ENCODE data around the gene ZNF491. TPM values are rescaled to one million over a fixed set of nuclear protein-coding genes. Genes with fewer than 3 reads are reported as not detected.
"Not testable (repeated sequence)": the region's sequence is repeated elsewhere in the genome, so short reads cannot be mapped to it uniquely, and the experiment has no call there.

Gene ZNF491
- total RNA-seq, 1 donor from 2014 or later, result 12.9 TPM

- no peak for DNase-seq
Measured at GRCh38 chr19:11806354-11807098, 8.2 kb downstream of the ZNF491 start.

DNA sequence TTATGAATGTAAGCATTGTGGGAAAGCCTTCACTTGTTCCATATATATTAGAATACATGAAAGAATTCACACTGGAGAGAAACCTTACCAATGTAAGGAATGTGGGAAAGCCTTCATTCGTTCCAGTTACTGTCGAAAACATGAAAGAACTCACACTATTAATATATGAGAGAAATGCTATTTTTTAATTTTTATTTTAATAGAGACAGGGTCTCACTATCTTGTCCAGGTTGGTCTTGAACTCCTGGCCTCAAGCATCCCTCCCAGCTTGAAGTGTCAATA lies 8.7 kb downstream of the ZNF491 start:
- no peak for DNase-seq

DNA sequence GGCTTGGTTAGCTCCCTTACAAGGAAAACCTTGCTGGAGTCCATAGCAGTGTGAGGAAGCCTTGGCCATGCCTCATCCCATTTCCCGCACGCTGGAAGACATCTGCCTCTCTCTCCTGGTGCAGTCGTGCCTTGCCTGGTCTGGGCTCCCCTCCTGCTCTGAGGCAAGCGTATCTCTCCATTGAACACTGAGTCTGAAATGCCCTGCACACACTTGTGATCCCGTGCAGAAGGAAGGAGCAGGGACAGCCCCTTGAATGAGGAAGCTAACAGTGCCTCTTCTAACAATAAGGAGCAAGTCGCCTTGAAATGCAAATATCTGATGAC lies 15.3 kb downstream of the ZNF491 start:
- no peak for DNase-seq

DNA sequence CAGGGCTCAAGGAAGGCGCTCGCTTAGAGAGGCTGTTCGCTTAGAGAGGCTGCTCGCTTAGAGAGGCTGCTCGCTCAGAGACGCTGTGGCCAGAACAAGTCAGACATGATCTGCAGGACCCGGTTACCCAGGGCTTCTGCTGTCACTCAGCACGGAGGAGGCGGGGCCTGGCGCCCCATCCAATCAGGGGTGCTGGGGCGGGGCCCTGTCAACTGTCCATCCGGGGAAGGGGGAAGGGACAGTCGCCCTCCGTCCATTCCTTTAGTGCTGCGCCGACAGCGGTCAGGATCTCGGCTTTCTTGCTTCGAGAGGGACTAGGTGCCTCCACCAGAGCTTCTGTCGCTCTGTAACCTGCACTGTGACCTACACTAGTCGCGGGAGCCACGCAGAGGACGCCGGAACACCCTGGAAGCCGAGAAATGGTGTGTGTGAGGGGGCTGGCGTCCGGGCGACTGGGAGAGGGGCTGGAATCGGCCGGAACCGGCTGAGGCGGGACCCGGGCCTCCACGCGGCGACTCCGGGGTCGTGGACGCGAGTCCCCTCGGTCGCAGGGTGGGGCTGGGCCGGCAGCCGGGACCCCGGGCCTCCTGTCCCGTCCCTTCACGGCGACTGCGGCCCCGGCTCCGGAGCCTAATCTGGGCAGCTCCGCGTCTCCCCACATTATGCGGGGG lies 15.8 kb downstream of the ZNF491 start, which contains the start of gene ZNF440:
Gene ZNF440 (plus strand): TSS at position 245 of the 671 bp plus-strand sequence. CDS start 175 bp downstream, at position 420.
- DNase-seq, result peak; percentile 98

DNA sequence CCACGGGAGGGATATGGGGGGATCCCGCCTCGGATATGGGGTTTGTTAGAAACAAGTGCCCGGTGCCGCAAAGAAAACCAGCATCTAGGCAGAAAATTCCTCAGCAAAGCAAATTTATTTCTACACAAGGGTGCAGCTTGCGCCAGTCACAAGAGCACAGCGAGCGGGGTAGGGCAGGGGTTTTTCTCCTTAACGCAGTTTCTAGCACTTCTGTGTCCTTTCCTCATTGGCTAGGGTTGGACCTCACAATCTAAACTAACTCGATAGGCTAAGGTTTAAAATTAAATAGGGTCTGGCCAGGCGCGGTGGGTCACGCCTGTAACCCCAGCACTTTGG lies 16.3 kb downstream of the ZNF491 start:
- DNase-seq, result no peak

GRCh38 chr19:11821474-11822109 lies 23.3 kb downstream of the ZNF491 start:
- no peak for DNase-seq

DNA sequence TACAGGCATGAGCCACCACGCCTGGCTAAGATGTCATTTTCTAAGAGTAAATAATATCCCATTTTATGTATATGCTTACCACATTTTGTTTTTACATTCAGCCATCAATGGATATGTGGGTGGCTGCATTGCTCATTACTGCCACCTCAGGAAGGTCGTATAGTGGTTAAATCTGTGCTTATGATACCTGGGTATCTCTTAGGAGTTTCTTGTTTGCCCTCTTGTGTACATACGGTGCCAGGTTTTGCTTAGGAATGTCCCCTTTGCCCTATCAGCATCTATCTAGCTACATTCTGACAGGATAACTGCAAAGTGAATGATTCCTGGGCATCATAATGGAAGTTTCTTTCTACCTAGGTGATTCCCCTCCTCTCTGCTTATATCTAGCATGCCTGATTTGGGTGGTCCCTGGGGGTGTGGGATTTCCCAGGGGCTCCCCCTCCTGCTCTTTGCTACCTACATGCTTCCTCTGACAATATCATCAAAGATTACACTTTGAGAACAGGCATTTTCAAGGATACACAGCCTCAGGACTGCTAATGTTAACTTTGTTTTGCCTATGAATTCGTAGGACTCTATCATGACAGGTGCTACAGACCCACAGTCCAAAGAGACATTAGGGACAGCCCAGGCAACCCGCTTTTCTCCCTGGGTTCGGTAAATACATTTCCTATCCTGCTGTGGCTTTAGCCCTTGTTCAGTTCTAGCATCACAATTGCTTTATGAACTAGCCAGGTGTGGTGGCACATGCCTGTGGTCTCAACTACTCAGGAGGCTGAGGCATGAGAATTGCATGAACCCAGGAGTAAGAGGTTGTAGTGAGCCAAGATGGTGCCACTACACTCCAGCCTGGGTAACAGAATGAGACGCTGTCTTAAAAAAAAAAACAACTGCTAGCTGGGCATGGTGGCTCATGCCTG lies 30.9 kb downstream of the ZNF491 start:
- not testable (repeated sequence) for DNase-seq

DNA sequence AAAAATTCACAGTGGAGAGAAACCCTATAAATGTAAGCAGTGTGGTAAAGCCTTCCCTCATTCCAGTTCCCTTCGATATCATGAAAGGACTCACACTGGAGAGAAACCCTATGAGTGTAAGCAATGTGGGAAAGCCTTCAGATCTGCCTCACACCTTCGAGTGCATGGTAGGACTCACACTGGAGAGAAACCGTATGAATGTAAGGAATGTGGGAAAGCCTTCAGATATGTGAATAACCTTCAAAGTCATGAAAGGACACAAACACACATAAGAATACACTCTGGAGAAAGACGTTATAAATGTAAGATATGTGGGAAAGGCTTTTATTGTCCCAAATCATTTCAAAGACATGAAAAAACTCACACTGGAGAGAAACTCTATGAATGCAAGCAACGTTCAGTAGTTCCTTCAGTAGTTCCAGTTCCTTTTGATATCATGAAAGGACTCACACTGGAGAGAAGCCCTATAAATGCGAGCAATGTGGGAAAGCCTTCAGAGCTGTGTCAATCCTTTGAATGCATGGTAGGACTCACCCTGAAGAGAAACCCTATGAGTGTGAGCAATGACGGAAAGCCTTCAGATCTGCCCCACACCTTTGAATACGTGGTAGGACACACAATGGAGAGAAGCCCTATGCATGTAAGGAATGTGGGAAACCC lies 34.1 kb downstream of the ZNF491 start:
- DNase-seq, result no peak

GRCh38 chr19:11833541-11833940 lies 35.2 kb downstream of the ZNF491 start:
- DNase-seq, result no peak

DNA sequence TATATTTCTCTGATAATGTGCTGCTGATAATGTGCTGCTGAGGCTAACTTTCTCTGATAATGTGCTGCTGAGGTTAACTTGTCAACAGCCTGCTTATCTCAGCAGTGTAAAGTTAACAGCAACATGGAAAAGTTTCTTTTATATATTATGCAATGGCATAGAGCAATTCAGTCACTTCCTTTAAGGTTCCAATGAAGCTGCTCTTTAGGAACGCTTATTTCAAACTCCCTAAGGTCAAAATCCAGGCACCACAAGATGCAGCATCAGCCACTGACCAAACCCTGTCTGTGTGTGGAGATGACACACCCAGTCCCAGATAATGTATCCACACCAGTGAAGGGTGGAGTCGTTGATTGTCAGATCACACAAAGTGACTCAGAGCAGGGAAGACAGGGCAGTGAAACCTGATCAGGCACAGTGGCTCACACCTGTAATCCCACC lies 37.3 kb downstream of the ZNF491 start:
- not testable (repeated sequence) for DNase-seq

DNA sequence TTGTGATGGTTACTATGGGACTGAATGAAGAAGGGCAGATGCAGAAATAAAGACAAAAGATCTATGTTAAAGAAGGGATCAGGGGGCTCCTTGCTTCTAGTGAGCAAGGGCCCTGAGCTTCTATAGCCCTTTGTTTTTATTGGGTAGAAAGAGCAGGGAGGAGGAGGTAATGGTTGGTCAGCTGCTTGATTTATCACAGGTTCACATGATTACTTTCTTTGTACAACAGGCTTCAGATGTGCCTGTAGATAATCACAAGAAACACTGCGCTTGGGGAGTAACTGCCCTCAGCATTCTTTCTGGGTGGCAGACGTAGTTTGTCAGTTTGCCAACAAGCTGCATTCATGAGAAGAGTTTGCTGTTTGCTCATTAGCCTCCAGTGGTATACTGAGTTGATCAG lies 45.4 kb downstream of the ZNF491 start:
- no peak for DNase-seq

DNA sequence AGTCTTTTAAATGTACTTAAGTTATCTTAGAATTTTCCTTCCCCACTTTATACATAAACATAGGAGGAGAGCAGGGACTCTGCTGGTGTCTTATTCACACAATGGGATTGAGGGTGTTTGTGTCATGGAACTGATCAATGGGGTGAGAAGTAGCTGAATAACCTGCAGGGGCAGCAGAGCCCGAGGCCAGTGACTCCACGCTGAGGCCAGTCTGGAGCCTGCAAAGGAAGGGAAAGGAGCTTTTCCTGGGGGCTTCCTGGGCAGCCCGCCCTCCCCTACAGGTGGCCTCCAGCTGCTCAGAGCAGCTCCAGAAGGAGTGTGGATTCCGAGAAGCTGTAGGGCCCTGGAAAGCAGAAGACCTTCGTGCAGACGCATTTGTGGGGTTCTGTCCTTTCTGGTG lies 49.3 kb downstream of the ZNF491 start:
- not testable (repeated sequence) for DNase-seq

GRCh38 chr19:11848200-11848593 lies 49.9 kb downstream of the ZNF491 start:
- no peak for DNase-seq

DNA sequence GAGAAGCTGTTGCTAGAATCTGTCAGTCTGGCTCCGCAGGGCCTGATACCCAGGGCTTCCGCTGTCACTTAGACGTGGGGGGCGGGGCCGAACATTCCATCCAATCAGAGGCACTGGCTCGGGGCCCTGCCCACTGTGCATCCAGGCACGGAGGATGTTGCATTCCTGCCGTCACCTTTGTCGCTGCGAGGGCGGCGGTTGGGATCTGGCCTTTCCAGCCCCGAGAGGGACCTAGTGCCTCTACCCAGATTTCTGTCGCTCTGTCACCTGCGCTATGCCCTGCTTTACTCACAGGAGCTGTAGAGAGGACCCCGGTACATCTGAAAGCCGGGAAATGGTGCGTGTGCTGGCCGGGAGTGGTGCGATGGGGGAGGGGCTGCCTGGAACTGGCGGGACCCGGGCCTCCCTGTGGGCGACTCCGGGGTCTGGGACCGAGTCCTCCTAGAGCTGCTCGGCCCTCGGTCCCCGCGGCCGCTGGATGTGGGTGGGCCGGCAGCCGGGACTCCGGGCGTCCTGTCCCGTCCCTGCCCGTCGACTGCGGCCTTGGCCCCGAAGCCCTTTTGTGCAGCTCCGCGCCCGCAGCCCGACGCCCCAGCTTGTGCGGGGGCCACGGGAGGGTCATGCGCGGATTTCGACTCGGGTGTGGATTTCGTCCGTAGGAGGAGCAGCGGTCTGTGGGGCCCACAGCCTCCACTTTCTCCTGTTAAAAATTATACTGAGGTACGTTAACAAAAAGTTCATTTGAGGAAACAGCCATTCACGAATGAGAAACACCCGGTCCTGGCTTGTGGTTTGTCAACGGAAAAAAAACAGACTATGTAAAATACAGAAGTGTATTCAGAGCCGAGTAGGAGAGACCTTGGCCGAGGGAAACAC lies 50.5 kb downstream of the ZNF491 start, which contains the start of gene ZNF439:
Gene ZNF439 (plus strand): TSS at position 133 of the 876 bp plus-strand sequence. CDS start 142 bp downstream, at position 275.
- peak; percentile 88 for DNase-seq

- DNase-seq, result not testable (repeated sequence)
Measured at GRCh38 chr19:11850289-11850688, 52.0 kb downstream of the ZNF491 start.

DNA sequence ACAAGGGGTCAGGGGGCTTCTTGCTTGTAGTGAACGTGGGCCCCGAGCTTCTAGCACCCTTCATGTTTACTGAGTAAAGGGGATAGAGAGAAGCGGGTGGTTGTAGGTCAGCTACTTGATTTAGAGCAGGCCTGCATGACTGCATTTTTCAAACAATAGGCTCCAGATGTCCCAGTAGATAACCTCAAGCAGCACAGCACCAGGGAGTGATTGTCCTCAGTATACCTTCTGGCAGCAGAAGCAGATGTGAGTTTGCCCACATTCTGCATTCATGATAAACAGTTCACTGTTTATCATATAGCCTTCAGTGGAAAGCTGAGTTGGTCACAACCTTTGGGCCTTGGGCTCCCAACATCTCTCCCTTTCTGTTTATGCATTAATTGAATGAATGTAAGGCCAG lies 55.0 kb downstream of the ZNF491 start:
- no peak for DNase-seq

- DNase-seq, result no peak
Measured at GRCh38 chr19:11856596-11857250, 58.4 kb downstream of the ZNF491 start.

Measured in occipital lobe (tissue), 2 donors.